Naive thymus-derived CD4-positive, alpha-beta T cell (primary cell): ENCODE measurements around the gene KRT74. TPM values are rescaled to one million over a fixed set of nuclear protein-coding genes. Genes with fewer than 3 reads are reported as not detected.

Source experiments
- ATAC-seq: fragments of 150-1000 bp; cut with Tn5 transposase; 2 replicates; pipeline ENCODE4 v1.10.0; 2021; ENCODE audit warnings: mild to moderate bottlenecking, moderate library complexity
- CTCF ChIA-PET: fragments of 350-600 bp; sonication (Branson Sonifier 250); formaldehyde crosslinking; loops from one replicate; lab custom pipeline; 2021; ENCODE audit warnings: antibody characterized with exemption; lab: Charles Lee
- POLR2A ChIA-PET: fragments of 350-600 bp; sonication (Branson Sonifier 250); formaldehyde crosslinking; loops from one replicate; lab custom pipeline; 2021; ENCODE audit warnings: antibody characterized with exemption, inconsistent platforms; lab: Charles Lee
- DNase-seq, 9 donors: peaks; one replicate each; pipeline versions ENCODE4 v3.0.0 to v3.0.0-alpha.2; 2020 to 2022; ENCODE audit warnings: mixed read lengths in 1 of 9
- H3K27ac ChIP-seq: one replicate; pipeline ENCODE4 v1.7.0; 2013; ENCODE audit warnings: mild to moderate bottlenecking, low read depth, low read length, moderate library complexity
- H3K27me3 ChIP-seq, 2 donors: one replicate each; pipeline ENCODE4 v1.7.0; 2013; ENCODE audit warnings: low read length in 2 of 2, mild to moderate bottlenecking in 2 of 2, moderate library complexity in 2 of 2; ENCODE audit not compliant: control insufficient read depth in 2 of 2, insufficient read depth in 2 of 2
- H3K36me3 ChIP-seq, 3 experiments: 1 replicate in 2 of 3; 2 replicates in 1 of 3; pipeline ENCODE4 v1.7.0; 2013; ENCODE audit warnings: low read length in 3 of 3, mild to moderate bottlenecking in 3 of 3, moderate library complexity in 1 of 3; ENCODE audit not compliant: insufficient read depth in 3 of 3, control insufficient read depth in 2 of 3
- H3K4me1 ChIP-seq, 2 donors: one replicate each; pipeline ENCODE4 v1.7.0; 2013; ENCODE audit warnings: low read length in 2 of 2, mild to moderate bottlenecking in 2 of 2, moderate library complexity in 1 of 2; ENCODE audit not compliant: control insufficient read depth in 2 of 2, insufficient read depth in 2 of 2
- H3K4me3 ChIP-seq: 2 replicates; pipeline ENCODE4 v1.7.0; 2013; ENCODE audit warnings: mild to moderate bottlenecking, low read length
- H3K9me3 ChIP-seq, 3 experiments: 1 replicate in 2 of 3; 2 replicates in 1 of 3; pipeline ENCODE4 v1.7.0; 2013; ENCODE audit warnings: low read length in 3 of 3; ENCODE audit not compliant: control insufficient read depth in 2 of 3
- H3K27ac Mint-ChIP-seq, 9 donors: one replicate each; pipeline ENCODE4 v1.8.0; 2020 to 2022; ENCODE audit warnings: mixed read lengths in 9 of 9, mild to moderate bottlenecking in 8 of 9, moderate library complexity in 5 of 9, inconsistent platforms in 2 of 9
- H3K27me3 Mint-ChIP-seq, 5 donors: one replicate each; pipeline ENCODE4 v1.8.0; 2021 to 2022; ENCODE audit warnings: mixed read lengths in 5 of 5, mild to moderate bottlenecking in 1 of 5
- H3K36me3 Mint-ChIP-seq, 5 donors: one replicate each; pipeline ENCODE4 v1.8.0; 2020 to 2022; ENCODE audit warnings: mixed read lengths in 5 of 5, mild to moderate bottlenecking in 3 of 5, inconsistent platforms in 1 of 5
- H3K4me1 Mint-ChIP-seq, 7 donors: one replicate each; pipeline ENCODE4 v1.8.0; 2020 to 2022; ENCODE audit warnings: mixed read lengths in 7 of 7, mild to moderate bottlenecking in 3 of 7, inconsistent platforms in 1 of 7
- H3K4me3 Mint-ChIP-seq, 10 donors: one replicate each; pipeline ENCODE4 v1.8.0; 2020 to 2022; ENCODE audit warnings: mild to moderate bottlenecking in 10 of 10, mixed read lengths in 10 of 10, moderate library complexity in 6 of 10, inconsistent platforms in 2 of 10
- H3K9me3 Mint-ChIP-seq, 11 donors: one replicate each; pipeline ENCODE4 v1.8.0; 2020 to 2022; ENCODE audit warnings: mixed read lengths in 11 of 11, mild to moderate bottlenecking in 4 of 11, inconsistent platforms in 1 of 11, moderate library complexity in 1 of 11
- intact Hi-C, 2 donors: fragments of 100-400 bp; cut with micrococcal nuclease; formaldehyde crosslinking; loops; one replicate each; pipeline ENCODE4 v1.15.1; 2023
- polyA plus RNA-seq, 2 donors: library from polyadenylated mRNA; unstranded; fragments of 300-500 nt; fragmentation: Illumina TruSeq; gene quantifications; one replicate each; pipeline ENCODE4 v1.2.3, GENCODE V29; 2021
- total RNA-seq, 6 experiments: library from RNA in 5 of 6; stranded (reverse) in 5 of 6; gene quantifications; 1 replicate in 5 of 6; 2 replicates in 1 of 6; pipeline ENCODE4 v1.2.3 and lab custom pipeline; 2021 to 2026

The KRT74 gene
- total and polyA plus RNA-seq, 7 experiments from 2014 or later, result 0.12 to 1.2 (median 0.90) TPM; not detected in 3

GRCh38 chr12:52616680-52617402 is 43.2 kb upstream of the KRT74 start:
- POLR2A ChIA-PET, result interaction anchor here (0.8 to 13.8 kb wide), 8 partner anchors 9 to 251 kb away, joined by 3 to 227 read pairs (median 8); partner anchors contain the start of gene KRT2
- peak overlapping the region in 9 of 10 donors; percentile 46 to 85 (median 69) for H3K4me3 Mint-ChIP-seq
- Histone ChIP-seq H3K9me3 (no peaks in the 10 kb centered on the region), H3K27ac (peak overlapping the region; percentile 84), H3K27me3 (no peaks in the 10 kb centered on the region), H3K4me1 (peaks cover 6 to 69% of the 10 kb centered on the region in 2 donors), H3K4me3 (no peak overlapping the region), H3K36me3 (no peaks in the 10 kb centered on the region)
- peaks cover 4 to 31% (median 14%) of the 10 kb centered on the region in 5 donors for H3K36me3 Mint-ChIP-seq
- intact Hi-C loops, result loop anchor here in 1 of 2 donors (10.0 kb wide), 1 partner anchor 1598 kb away; no protein-coding TSS in a partner anchor
- peaks cover 39 to 97% (median 94%) of the 10 kb centered on the region in 7 donors for H3K4me1 Mint-ChIP-seq
- H3K27ac Mint-ChIP-seq, result peak overlapping the region in 8 of 9 donors; percentile 94 to 99 (median 98)
- peaks cover 0 to 3% (median 0%) of the 10 kb centered on the region in 11 donors for H3K9me3 Mint-ChIP-seq
- no peak for ATAC-seq
- no peak for DNase-seq
- H3K27me3 Mint-ChIP-seq, result peaks cover 0 to 4% (median 0%) of the 10 kb centered on the region in 5 donors
- CTCF ChIA-PET, result interaction anchor here (0.9 to 1.6 kb wide), 2 partner anchors 13 to 31 kb away, joined by 3 to 6 read pairs; no protein-coding TSS in a partner anchor

GRCh38 chr12:52615912-52616311 is 42.3 kb upstream of the KRT74 start:
- ATAC-seq (no peak), DNase-seq (no peak)
- Mint-ChIP-seq H3K36me3 (peaks cover 4 to 35% (median 17%) of the 10 kb centered on the region in 5 donors), H3K4me3 (peak overlapping the region in 9 of 10 donors; percentile 46 to 85 (median 67)), H3K4me1 (peaks cover 48 to 97% (median 94%) of the 10 kb centered on the region in 7 donors), H3K27me3 (peaks cover 0 to 8% (median 0%) of the 10 kb centered on the region in 5 donors), H3K9me3 (peaks cover 0 to 3% (median 0%) of the 10 kb centered on the region in 11 donors), H3K27ac (peak overlapping the region in 8 of 9 donors; percentile 94 to 99 (median 98))
- no peaks in the 10 kb centered on the region for H3K9me3 ChIP-seq
- H3K27ac ChIP-seq, result peak overlapping the region; percentile 84
- no peak overlapping the region for H3K4me3 ChIP-seq
- intact Hi-C loops, result loop anchor here in 1 of 2 donors (2.0 to 10.0 kb wide), 2 partner anchors 15 to 1599 kb away; no protein-coding TSS in a partner anchor
- ChIA-PET POLR2A (interaction anchor here (1.2 to 13.8 kb wide), 6 partner anchors 10 to 252 kb away, joined by 3 to 227 read pairs (median 32); partner anchors contain the start of gene KRT2), CTCF (interaction anchor here (1.2 kb wide), 1 partner anchor 264 kb away, joined by 4 read pairs; no protein-coding TSS in a partner anchor)
- no peaks in the 10 kb centered on the region for H3K36me3 ChIP-seq
- peaks cover 6 to 78% of the 10 kb centered on the region in 2 donors for H3K4me1 ChIP-seq
- no peaks in the 10 kb centered on the region for H3K27me3 ChIP-seq

- intact Hi-C loops, result loop anchor here in 1 of 2 donors (2.0 to 10.0 kb wide), 2 partner anchors 15 to 1599 kb away; no protein-coding TSS in a partner anchor
- Histone ChIP-seq H3K4me3 (peak overlapping the region; percentile 5), H3K27ac (peak overlapping the region; percentile 84), H3K4me1 (peaks cover 6 to 82% of the 10 kb centered on the region in 2 donors), H3K9me3 (no peaks in the 10 kb centered on the region), H3K36me3 (no peaks in the 10 kb centered on the region), H3K27me3 (no peaks in the 10 kb centered on the region)
- Mint-ChIP-seq H3K27ac (peak overlapping the region; percentile 69 to 99 (median 97)), H3K4me1 (peaks cover 54 to 97% (median 94%) of the 10 kb centered on the region in 7 donors), H3K4me3 (peak overlapping the region; percentile 31 to 85 (median 64)), H3K9me3 (no peaks in the 10 kb centered on the region), H3K27me3 (peaks cover 0 to 8% (median 0%) of the 10 kb centered on the region in 5 donors), H3K36me3 (peaks cover 4 to 30% (median 12%) of the 10 kb centered on the region in 5 donors)
- CTCF ChIA-PET, result interaction anchor here (1.1 to 5.6 kb wide), 3 partner anchors 27 to 264 kb away, joined by 3 to 28 read pairs (median 4); no protein-coding TSS in a partner anchor
- ATAC-seq (peak; percentile 36), DNase-seq (peak in 6 of 9 donors; percentile 37 to 72 (median 64))
- POLR2A ChIA-PET, result interaction anchor here (0.6 to 13.8 kb wide), 7 partner anchors 10 to 366 kb away, joined by 3 to 227 read pairs (median 12); partner anchors contain the start of gene KRT2
Measured at GRCh38 chr12:52615208-52615868, 41.7 kb upstream of the KRT74 start.

- ATAC-seq (no peak), DNase-seq (peak in 1 of 9 donors; percentile 11)
- Histone ChIP-seq H3K36me3 (no peaks in the 10 kb centered on the region), H3K27ac (peak overlapping the region; percentile 84), H3K9me3 (no peaks in the 10 kb centered on the region), H3K4me1 (peaks cover 10 to 89% of the 10 kb centered on the region in 2 donors), H3K4me3 (peak overlapping the region; percentile 5), H3K27me3 (no peaks in the 10 kb centered on the region)
- Mint-ChIP-seq H3K36me3 (peaks cover 4 to 29% (median 12%) of the 10 kb centered on the region in 5 donors), H3K9me3 (no peaks in the 10 kb centered on the region), H3K27ac (peak overlapping the region; percentile 69 to 99 (median 97)), H3K4me1 (peaks cover 60 to 99% (median 95%) of the 10 kb centered on the region in 7 donors), H3K27me3 (peaks cover 0 to 8% (median 0%) of the 10 kb centered on the region in 5 donors), H3K4me3 (peak overlapping the region in 9 of 10 donors; percentile 58 to 85 (median 67))
- ChIA-PET POLR2A (interaction anchor here (0.6 to 13.8 kb wide), 9 partner anchors 9 to 366 kb away, joined by 3 to 227 read pairs (median 12); partner anchors contain the start of gene KRT2), CTCF (interaction anchor here (0.6 to 7.3 kb wide), 7 partner anchors 12 to 266 kb away, joined by 3 to 163 read pairs (median 3); no protein-coding TSS in a partner anchor)
- intact Hi-C loops, result loop anchor here in 1 of 2 donors (2.0 to 10.0 kb wide), 2 partner anchors 16 to 1600 kb away; no protein-coding TSS in a partner anchor
Measured at GRCh38 chr12:52614381-52615207, 41.0 kb upstream of the KRT74 start.

- H3K36me3 Mint-ChIP-seq, result peaks cover 0 to 25% (median 12%) of the 10 kb centered on the region in 5 donors
- ATAC-seq (no peak), DNase-seq (peak in 1 of 9 donors; percentile 10)
- peak overlapping the region; percentile 4 for H3K4me3 ChIP-seq
- peak overlapping the region; percentile 84 for H3K27ac ChIP-seq
- peak overlapping the region in 9 of 10 donors; percentile 56 to 87 (median 81) for H3K4me3 Mint-ChIP-seq
- H3K9me3 ChIP-seq, result no peaks in the 10 kb centered on the region
- no peaks in the 10 kb centered on the region for H3K36me3 ChIP-seq
- intact Hi-C loops, result loop anchor here in 1 of 2 donors (2.0 to 10.0 kb wide), 2 partner anchors 17 to 1601 kb away; no protein-coding TSS in a partner anchor
- no peaks in the 10 kb centered on the region for H3K27me3 ChIP-seq
- POLR2A ChIA-PET, result interaction anchor here (0.7 to 13.8 kb wide), 5 partner anchors 18 to 267 kb away, joined by 3 to 227 read pairs (median 112); partner anchors contain the start of gene KRT2
- H3K27me3 Mint-ChIP-seq, result peaks cover 0 to 8% (median 0%) of the 10 kb centered on the region in 5 donors
- H3K4me1 ChIP-seq, result peaks cover 11 to 94% of the 10 kb centered on the region in 2 donors
- CTCF ChIA-PET, result interaction anchor here (0.6 to 7.3 kb wide), 10 partner anchors 13 to 267 kb away, joined by 3 to 163 read pairs (median 5); no protein-coding TSS in a partner anchor
- H3K27ac Mint-ChIP-seq, result peak overlapping the region; percentile 48 to 99 (median 97)
- H3K9me3 Mint-ChIP-seq, result no peaks in the 10 kb centered on the region
- H3K4me1 Mint-ChIP-seq, result peaks cover 70 to 99% (median 95%) of the 10 kb centered on the region in 7 donors
Measured at GRCh38 chr12:52613384-52614030, 39.9 kb upstream of the KRT74 start.
